Tibial artery (tissue), 4 donors: ENCODE results near the gene CYSTM1.
A peak's percentile ranks its signal among the peaks of the same experiment; 100 is the strongest.

Experiments used
- DNase-seq, 2 donors: peaks; one replicate each; pipeline ENCODE4 v3.0.0-alpha.2; 2019
- H3K27ac ChIP-seq, 2 donors: fragments of 200-600 bp; sonication (generic) in 1 of 2; 1 replicate in 1 of 2; 2 replicates in 1 of 2; pipeline ENCODE4 v1.5.1; 2018 to 2019; ENCODE audit warnings: mild to moderate bottlenecking in 1 of 2
- H3K27me3 ChIP-seq, 2 donors: fragments of 200-600 bp; sonication (generic) in 1 of 2; one replicate each; pipeline versions ENCODE4 v1.5.1 to v1.6.0; 2016 to 2019
- H3K36me3 ChIP-seq, 3 donors: fragments of 200-600 bp; sonication (generic) in 2 of 3; one replicate each; pipeline ENCODE4 v1.5.1; 2016 to 2019; ENCODE audit warnings: mild to moderate bottlenecking in 2 of 3
- H3K4me1 ChIP-seq, 4 donors: fragments of 200-600 bp; sonication (generic) in 2 of 4; 1 replicate in 3 of 4; 2 replicates in 1 of 4; pipeline ENCODE4 v1.5.1; 2016 to 2019
- H3K4me3 ChIP-seq, 2 donors: fragments of 200-600 bp; sonication (generic) in 1 of 2; 1 replicate in 1 of 2; 2 replicates in 1 of 2; pipeline ENCODE4 v1.5.1; 2018 to 2019; ENCODE audit warnings: mild to moderate bottlenecking in 2 of 2
- H3K9me3 ChIP-seq, 3 donors: fragments of 200-600 bp; sonication (generic) in 1 of 3; one replicate each; pipeline ENCODE4 v1.5.1; 2016 to 2019
- CTCF ChIP-seq, 2 experiments: fragments of 200-600 bp in 1 of 2; fragments of 450-650 bp in 1 of 2; IDR thresholded peaks; one replicate each; pipeline ENCODE4 v1.5.1; 2017 to 2019; ENCODE audit warnings: antibody characterized with exemption in 2 of 2, mild to moderate bottlenecking in 1 of 2, moderate library complexity in 1 of 2
- intact Hi-C: fragments of 100-400 bp; cut with DNase I; formaldehyde crosslinking; loops from one replicate; pipeline ENCODE4 v1.15.0; 2023; ENCODE audit warnings: low total_unique reads

Gene CYSTM1

GRCh38 chr5:140174465-140175366, at the start of gene CYSTM1:
TSS of gene CYSTM1 (plus strand) at chr5:140175188. CDS start at chr5:140194466, 19,278 bp downstream.
- intact Hi-C loops, result no loop called here
- peak; percentile 94 to 98 for DNase-seq
- peak within 1 kb of the TSS; percentile 99 for H3K27ac ChIP-seq
- peaks cover 0 to 39% (median 15%) of the 10 kb centered on the region in 4 donors for H3K4me1 ChIP-seq
- H3K36me3 ChIP-seq, result no peaks in the 10 kb centered on the region
- no peaks in the 10 kb centered on the region for H3K9me3 ChIP-seq
- H3K27me3 ChIP-seq, result no peaks in the 10 kb centered on the region
- no peak for TF ChIP-seq CTCF (IDR thresholded peaks at IDR 0.05)
- peak within 1 kb of the TSS; percentile 97 to 98 for H3K4me3 ChIP-seq

GRCh38 chr5:140125637-140126036, 49.4 kb upstream of the CYSTM1 start, which contains the start of gene IGIP:
TSS of gene IGIP (plus strand) at chr5:140125937. CDS start at chr5:140128477, 2,540 bp downstream.
- Histone ChIP-seq H3K27ac (no peak within 1 kb of the TSS), H3K27me3 (no peaks in the 10 kb centered on the region), H3K9me3 (no peaks in the 10 kb centered on the region), H3K36me3 (no peaks in the 10 kb centered on the region), H3K4me1 (peaks cover 0 to 18% (median 2%) of the 10 kb centered on the region in 4 donors), H3K4me3 (no peak within 1 kb of the TSS)
- TF ChIP-seq CTCF (IDR thresholded peaks at IDR 0.05), result no peak
- intact Hi-C loops, result no loop called here
- no peak for DNase-seq

- Histone ChIP-seq H3K4me3 (no peak overlapping the region), H3K27me3 (no peaks in the 10 kb centered on the region), H3K4me1 (peaks cover 0 to 21% (median 2%) of the 10 kb centered on the region in 4 donors), H3K36me3 (no peaks in the 10 kb centered on the region), H3K9me3 (no peaks in the 10 kb centered on the region), H3K27ac (no peak overlapping the region)
- TF ChIP-seq CTCF (IDR thresholded peaks at IDR 0.05), result no peak
- intact Hi-C loops, result no loop called here
- DNase-seq, result no peak
These were observed 48.5 kb upstream of the CYSTM1 start for GRCh38 chr5:140126315-140127012.

- TF ChIP-seq CTCF (IDR thresholded peaks at IDR 0.05), result no peak
- H3K36me3 ChIP-seq, result no peaks in the 10 kb centered on the region
- peaks cover 0 to 35% (median 15%) of the 10 kb centered on the region in 4 donors for H3K4me1 ChIP-seq
- H3K27ac ChIP-seq, result no peak overlapping the region
- H3K27me3 ChIP-seq, result no peaks in the 10 kb centered on the region
- DNase-seq, result no peak
- intact Hi-C loops, result no loop called here
- no peak overlapping the region for H3K4me3 ChIP-seq
- H3K9me3 ChIP-seq, result no peaks in the 10 kb centered on the region
These were observed 46.6 kb upstream of the CYSTM1 start for GRCh38 chr5:140128376-140128775.

GRCh38 chr5:140130949-140131733, 43.8 kb upstream of the CYSTM1 start:
- TF ChIP-seq CTCF (IDR thresholded peaks at IDR 0.05), result no peak
- Histone ChIP-seq H3K9me3 (no peaks in the 10 kb centered on the region), H3K36me3 (no peaks in the 10 kb centered on the region), H3K27me3 (no peaks in the 10 kb centered on the region), H3K27ac (no peak overlapping the region), H3K4me1 (peaks cover 0 to 32% (median 15%) of the 10 kb centered on the region in 4 donors), H3K4me3 (no peak overlapping the region)
- DNase-seq, result no peak
- intact Hi-C loops, result no loop called here
